Upper lobe of left lung (tissue), 4 donors: Measurements from ENCODE around the gene CLASRP.
A peak's percentile ranks its signal among the peaks of the same experiment; 100 is the strongest.

Source experiments
- CTCF ChIP-seq, 6 experiments: fragments of 450-650 bp in 4 of 6; fragments of 200-600 bp in 2 of 6; sonication (generic) in 2 of 6; IDR thresholded peaks; one replicate each; pipeline ENCODE4 v1.5.1; 2016 to 2019; ENCODE audit warnings: antibody characterized with exemption in 6 of 6
- EP300 ChIP-seq, 4 donors: sonication (generic); formaldehyde crosslinking; IDR thresholded peaks; one replicate each; pipeline ENCODE4 v1.5.1; 2017; ENCODE audit warnings: antibody characterized with exemption in 4 of 4, control low read depth in 2 of 4
- POLR2A ChIP-seq, 4 donors: fragments of 450-650 bp; IDR thresholded peaks; one replicate each; pipeline ENCODE4 v1.5.1; 2016 to 2017; ENCODE audit warnings: antibody characterized with exemption in 4 of 4, mild to moderate bottlenecking in 2 of 4

GRCh38 chr19:45091031-45091923 lies 52.4 kb downstream of the CLASRP start:
- TF ChIP-seq POLR2A (IDR thresholded peaks at IDR 0.05) (peak in 2 of 4 donors; percentile 28 to 64), CTCF (IDR thresholded peaks at IDR 0.05) (peak in 1 of 6 experiments; percentile 4), EP300 (IDR thresholded peaks at IDR 0.05) (no peak)
